KG1 (cell line): ENCODE data around the gene NOL4L.

ENCODE experiments used
- DNase-seq: peaks from one replicate; lab custom pipeline; 2025; lab: John Stamatoyannopoulos, UW

The NOL4L gene

GRCh38 chr20:32539817-32540675 lies 45.1 kb downstream of the NOL4L start:
- DNase-seq: peak; percentile 20

- no peak for DNase-seq
These were observed 45.9 kb downstream of the NOL4L start for GRCh38 chr20:32539026-32539816.

GRCh38 chr20:32538526-32538939 lies 46.6 kb downstream of the NOL4L start:
- DNase-seq: no peak

GRCh38 chr20:32537657-32538525 lies 47.2 kb downstream of the NOL4L start:
- DNase-seq: no peak

DNA sequence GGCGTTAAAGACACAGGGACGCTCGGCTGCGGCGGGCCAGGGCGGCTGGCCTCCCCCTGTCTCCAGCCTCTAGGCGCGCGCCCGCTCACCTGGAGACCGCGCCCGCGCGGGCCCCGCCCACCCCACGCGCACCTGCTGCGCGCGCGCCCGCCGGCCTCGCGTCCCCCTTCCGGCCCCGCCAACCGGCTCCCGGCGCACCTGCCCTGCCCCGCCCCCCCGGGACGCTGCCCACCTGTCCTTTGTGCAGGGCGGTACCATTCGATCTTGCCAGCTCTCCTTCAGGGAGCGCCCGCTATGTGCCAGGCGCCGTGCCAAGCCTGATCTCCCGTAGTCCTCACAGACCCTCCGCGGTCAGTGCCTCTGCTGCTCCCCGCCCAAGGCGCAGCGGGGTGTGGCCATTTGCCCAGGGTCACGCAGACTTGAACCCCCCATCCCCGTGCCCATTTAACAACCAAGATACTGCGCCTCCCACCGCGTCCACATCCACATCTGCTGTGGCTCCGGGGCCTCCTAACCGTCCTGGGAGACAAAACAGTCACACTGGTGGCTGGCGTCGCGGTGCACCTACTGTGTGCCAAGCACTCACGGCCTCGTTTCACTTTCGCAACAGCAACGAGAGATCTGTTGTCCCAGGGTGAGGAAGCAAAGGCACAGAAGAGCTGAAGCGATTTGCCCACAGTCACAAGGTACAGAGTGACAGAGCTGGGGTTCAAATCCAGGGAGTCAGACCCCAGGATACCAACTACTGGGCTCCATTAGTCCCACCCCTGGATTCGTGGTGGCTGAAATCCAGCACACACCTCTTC lies 48.1 kb downstream of the NOL4L start:
- peak; percentile 40 for DNase-seq

DNA sequence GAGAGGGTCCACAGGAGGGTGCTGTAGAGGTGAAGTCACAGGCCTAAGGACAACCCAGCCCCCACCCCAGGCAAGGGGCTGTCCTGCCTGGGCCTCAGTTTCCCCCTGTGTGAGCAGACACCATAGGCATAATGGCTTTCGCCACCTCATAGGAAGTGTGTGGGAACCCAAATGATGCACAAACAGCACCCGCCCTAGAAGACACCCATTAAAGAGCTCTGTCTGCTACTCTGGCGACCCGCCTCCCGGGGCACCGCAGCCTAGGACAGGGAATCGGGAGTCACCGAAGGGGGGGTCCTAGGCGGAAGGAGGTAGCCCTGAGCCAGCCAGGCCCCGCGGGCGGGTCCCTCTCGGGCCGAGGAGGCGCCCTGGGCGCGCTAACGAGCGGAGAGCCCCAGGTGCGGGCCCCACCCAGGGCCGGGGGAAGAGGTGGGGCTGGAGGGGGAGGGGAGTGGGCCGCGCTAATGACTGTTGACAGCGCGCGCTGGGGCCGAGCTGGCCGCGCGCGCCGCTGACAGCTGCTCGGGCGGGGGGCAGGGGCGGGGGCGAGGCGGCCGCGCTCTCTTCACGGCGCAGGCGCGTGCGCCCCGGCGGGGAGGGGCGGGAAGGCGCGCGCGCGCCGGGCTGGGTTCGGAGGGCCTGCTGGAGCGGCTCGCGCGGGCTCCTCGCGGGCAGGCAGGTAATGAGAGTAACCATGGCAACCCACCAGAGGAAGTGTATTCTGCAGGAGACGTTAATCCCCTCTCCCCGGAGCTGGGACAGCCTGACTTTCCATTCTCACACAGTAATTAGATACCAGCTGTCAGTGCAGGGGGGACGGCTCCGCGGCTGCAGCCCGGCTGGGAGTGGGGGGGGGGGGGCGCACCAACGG lies 48.9 kb downstream of the NOL4L start:
- DNase-seq: no peak

DNA sequence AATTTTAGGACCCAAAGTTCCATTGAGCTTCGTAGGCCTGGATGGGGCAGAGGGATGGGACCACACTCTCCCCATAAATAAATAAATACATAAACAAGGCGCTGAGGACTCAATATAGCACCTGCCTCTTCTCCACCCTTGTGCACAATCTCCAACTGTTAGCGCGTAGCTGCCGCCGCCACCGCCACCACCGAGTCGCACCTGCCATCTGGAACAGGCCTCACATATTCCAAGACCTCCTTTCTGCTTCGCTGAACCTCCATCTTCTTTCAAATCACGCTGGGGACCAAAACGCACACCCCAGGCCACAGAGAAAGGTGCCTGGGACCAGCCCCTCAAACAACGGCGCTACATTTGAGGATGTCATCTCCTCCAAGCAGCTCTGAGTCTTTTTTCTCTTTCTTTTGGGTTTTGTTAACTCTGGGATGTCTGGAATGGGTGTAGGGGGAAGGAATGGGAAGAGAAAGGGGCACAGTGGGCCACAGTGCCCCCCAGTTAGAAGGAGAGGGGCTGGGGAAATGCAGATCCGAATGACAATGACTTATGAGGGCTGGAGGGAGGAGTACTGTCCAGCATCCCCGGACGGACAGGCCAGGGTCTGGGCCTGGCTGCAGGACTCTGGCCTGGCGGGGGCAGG lies 49.7 kb downstream of the NOL4L start:
- DNase-seq: no peak

- no peak for DNase-seq
These were observed 50.4 kb downstream of the NOL4L start for GRCh38 chr20:32534661-32535240.

- no peak for DNase-seq
These were observed 51.4 kb downstream of the NOL4L start for GRCh38 chr20:32533732-32534131.

GRCh38 chr20:32532246-32532645 lies 52.9 kb downstream of the NOL4L start:
- DNase-seq: no peak

- DNase-seq: no peak
These were observed 56.0 kb downstream of the NOL4L start for GRCh38 chr20:32528905-32529670.

DNA sequence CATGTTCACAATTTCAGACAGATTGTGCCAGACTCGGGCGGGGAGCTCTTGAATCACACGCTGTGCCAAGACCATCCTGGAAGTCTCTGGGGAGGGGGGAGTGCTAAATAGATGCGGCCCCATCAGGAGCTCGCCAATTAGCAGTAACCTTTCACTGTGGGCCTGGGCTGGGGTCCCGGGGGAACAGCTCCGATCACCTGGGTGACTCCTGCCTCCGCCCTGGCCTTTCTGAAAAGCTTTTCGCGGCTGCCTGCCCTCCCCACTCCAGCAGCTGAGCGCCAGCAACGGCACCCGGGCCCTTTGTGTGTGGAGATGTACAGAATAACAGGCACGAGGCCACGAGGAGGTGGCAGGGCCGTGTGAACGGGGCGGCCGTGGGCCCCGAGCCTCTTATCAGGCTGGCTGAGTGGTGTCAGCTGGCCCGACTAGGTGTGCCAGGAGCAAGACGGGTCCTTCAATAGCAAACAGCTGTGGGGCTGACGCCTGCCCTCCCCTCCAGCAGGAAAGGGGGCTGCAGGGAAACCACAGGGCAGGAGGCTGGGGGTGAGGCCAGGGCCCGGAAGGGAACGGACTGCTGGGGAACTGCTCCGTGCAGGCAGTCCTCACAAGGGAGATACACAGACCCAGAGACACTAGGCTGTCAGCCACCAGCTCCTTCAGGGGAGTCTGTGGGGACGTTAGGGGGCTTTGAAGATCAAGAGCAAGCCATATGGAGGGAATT lies 56.8 kb downstream of the NOL4L start:
- no peak for DNase-seq

DNA sequence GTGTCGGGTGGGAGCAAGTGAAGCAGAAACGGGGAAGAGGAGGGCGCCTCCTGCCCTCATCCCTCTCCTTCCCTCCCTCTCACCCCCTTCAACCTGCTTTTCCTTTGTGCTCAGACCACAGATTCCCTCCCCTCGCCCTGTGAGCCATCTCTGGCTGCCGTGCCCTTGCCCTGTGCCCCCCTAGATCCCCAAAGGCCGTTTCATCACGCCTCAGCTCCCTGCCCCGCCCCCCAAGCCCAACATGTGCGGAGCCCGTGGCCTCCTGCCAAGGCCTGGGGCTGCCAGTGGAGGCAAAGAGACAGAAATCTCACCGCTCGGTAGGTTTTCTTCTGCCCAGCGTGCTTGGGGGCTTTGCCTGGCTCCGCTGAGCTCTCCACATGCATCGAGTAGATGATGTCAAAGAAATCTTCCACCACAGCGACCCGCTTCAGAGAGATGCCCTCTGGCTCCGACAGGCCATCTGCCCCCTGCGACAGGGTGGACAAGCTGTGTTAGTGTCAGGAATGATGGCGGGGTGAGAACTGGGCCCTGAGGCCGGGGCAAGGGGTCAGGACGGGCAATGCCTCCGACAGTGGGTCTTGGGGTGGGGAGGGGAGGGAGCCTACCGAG lies 57.6 kb downstream of the NOL4L start:
- DNase-seq: no peak

GRCh38 chr20:32527052-32527446 lies 58.1 kb downstream of the NOL4L start:
- DNase-seq: no peak

GRCh38 chr20:32526541-32526940 lies 58.6 kb downstream of the NOL4L start:
- no peak for DNase-seq

GRCh38 chr20:32526125-32526524 lies 59.0 kb downstream of the NOL4L start:
- no peak for DNase-seq

DNA sequence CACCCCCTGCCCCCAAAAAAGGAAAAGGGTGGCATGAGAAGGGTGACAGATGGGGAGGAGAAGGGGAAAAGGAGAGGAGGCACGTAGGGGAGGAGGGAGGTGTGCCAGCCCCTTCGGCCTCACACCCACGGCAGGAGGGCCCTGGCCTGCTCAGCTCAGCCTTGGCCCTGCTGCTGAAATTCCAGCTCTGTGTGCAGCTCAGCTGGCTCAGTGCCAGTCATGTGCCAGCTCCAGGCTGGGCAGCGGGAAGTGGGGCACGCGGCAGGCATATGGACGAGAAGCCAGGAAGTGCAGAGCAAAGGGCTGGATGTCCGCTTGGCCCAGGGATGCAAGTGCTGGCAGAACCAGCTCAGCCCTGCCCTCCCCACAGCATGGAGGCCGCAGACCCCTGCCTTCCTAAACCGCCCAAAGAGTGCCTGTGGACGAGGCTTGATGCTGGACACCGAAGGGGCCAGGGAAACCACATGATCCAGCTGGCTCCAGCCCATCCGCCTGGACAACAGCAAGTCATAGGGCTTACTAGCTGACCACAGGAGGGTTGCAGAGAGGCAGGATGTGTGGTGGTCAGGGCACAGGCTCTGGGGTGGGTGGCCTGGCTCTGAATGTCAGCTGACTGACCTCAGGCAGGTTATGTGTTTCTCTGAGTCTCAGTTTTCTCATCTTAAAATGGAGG lies 60.2 kb downstream of the NOL4L start:
- DNase-seq: no peak
